ENCODE results near the gene OPN4. TPM values are rescaled to one million over a fixed set of nuclear protein-coding genes. Genes with fewer than 3 reads are reported as not detected.

OPN4 gene
- total and polyA plus RNA-seq, 2 donors (not counting 3 experiments of a cell fraction or from before 2014, with no cell fraction given), result not detected

DNA sequence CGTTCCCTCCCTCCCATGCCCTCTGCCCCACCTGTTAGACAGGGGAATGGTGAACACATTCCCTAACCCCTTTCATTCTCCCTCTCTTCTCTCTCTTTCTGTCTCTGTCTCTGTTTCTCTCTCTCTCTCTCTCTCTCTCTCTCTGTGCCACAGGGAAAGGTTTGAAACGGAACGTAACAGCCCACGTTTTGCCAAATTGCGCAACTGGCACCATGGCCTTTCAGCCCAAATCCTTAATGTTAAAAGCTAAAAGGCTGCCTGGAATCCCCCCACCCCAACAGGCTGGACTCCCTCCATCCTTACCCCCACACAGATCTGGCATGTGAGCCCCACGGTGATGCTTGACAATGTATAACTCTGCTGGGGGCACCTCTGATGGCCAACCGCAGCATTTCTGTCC is 44.8 kb downstream of the OPN4 start:
- Histone ChIP-seq H4K20me1 (replicated peaks; ENCODE audit: control insufficient read depth, extremely low read depth, insufficient read depth, low read length) (no peaks in the 10 kb centered on the region), H3K4me3 (replicated peaks in 1 of 3; ENCODE audit: insufficient read depth in 1 of 3, low read depth in 1 of 3, low read length in 3 of 3) (no peak overlapping the region), H2AFZ (ENCODE audit: low read depth, low read length) (no peak overlapping the region), H3K36me3 (ENCODE audit: control insufficient read depth in 2 of 2, extremely low read depth in 1 of 2, insufficient read depth in 2 of 2, low read length in 2 of 2) (no peaks in the 10 kb centered on the region), H3K79me2 (ENCODE audit: control insufficient read depth, insufficient read depth, low read length) (no peaks in the 10 kb centered on the region), H3K9me3 (replicated peaks; ENCODE audit: control insufficient read depth, insufficient read depth, low read length) (no peaks in the 10 kb centered on the region), H3K4me2 (ENCODE audit: insufficient read depth, low read length) (no peak overlapping the region), H3K27me3 (ENCODE audit: control insufficient read depth in 2 of 2, insufficient read depth in 2 of 2, low read length in 2 of 2) (peaks cover 34 to 67% of the 10 kb centered on the region in 2 experiments), H3K9me1 (replicated peaks; ENCODE audit: control insufficient read depth, extremely low read depth, insufficient read depth, low read length) (no peaks in the 10 kb centered on the region), H3K27ac (ENCODE audit: insufficient read depth, low read depth, low read length) (no peak overlapping the region), H3K9ac (replicated peaks; ENCODE audit: extremely low read depth, insufficient read depth, low read length) (no peak overlapping the region), H3K4me1 (ENCODE audit: control insufficient read depth, extremely low read depth, insufficient read depth, low read length) (no peaks in the 10 kb centered on the region)
- no peak for DNase-seq (ENCODE audit: low read depth, low spot score)
- TF ChIP-seq, protein P1, sequence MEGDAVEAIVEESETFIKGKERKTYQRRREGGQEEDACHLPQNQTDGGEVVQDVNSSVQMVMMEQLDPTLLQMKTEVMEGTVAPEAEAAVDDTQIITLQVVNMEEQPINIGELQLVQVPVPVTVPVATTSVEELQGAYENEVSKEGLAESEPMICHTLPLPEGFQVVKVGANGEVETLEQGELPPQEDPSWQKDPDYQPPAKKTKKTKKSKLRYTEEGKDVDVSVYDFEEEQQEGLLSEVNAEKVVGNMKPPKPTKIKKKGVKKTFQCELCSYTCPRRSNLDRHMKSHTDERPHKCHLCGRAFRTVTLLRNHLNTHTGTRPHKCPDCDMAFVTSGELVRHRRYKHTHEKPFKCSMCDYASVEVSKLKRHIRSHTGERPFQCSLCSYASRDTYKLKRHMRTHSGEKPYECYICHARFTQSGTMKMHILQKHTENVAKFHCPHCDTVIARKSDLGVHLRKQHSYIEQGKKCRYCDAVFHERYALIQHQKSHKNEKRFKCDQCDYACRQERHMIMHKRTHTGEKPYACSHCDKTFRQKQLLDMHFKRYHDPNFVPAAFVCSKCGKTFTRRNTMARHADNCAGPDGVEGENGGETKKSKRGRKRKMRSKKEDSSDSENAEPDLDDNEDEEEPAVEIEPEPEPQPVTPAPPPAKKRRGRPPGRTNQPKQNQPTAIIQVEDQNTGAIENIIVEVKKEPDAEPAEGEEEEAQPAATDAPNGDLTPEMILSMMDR (IDR thresholded peaks at IDR 0.05; ENCODE audit: extremely low read depth in 1 of 2, insufficient read depth in 1 of 2, low read depth in 1 of 2, low read length in 2 of 2), result no peak
- TF ChIP-seq MYC (IDR thresholded peaks at IDR 0.05; ENCODE audit: low read depth, low read length), result no peak
- no peak for TF ChIP-seq EZH2 (IDR thresholded peaks at IDR 0.05; ENCODE audit: borderline replicate concordance, low read depth, low read length, severe bottlenecking)
- TF ChIP-seq JUN (IDR thresholded peaks at IDR 0.05; ENCODE audit: borderline replicate concordance, insufficient read depth, insufficient read length, low read depth), result no peak
- no peak for TF ChIP-seq GATA2 (IDR thresholded peaks at IDR 0.05; ENCODE audit: insufficient read depth, insufficient read length, low read depth, low read length)
- TF ChIP-seq POLR2A (IDR thresholded peaks at IDR 0.05; ENCODE audit: low read depth, low read length), result no peak
- TF ChIP-seq POLR2AphosphoS5 (IDR thresholded peaks at IDR 0.05; ENCODE audit: insufficient read depth, low read depth, low read length), result no peak
- TF ChIP-seq, protein P2, sequence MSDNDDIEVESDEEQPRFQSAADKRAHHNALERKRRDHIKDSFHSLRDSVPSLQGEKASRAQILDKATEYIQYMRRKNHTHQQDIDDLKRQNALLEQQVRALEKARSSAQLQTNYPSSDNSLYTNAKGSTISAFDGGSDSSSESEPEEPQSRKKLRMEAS (IDR thresholded peaks at IDR 0.05; ENCODE audit: insufficient read depth, insufficient read length), result no peak
- no peak for TF ChIP-seq FOS (IDR thresholded peaks at IDR 0.05; ENCODE audit: borderline replicate concordance, insufficient read depth, low read length)
- POLR2A ChIA-PET, result no interaction called here
- no TSS peak for BruUV-seq (replicated peaks)
- no peak for FAIRE-seq
- CTCF ChIA-PET, result interaction anchor here (1.2 to 1.9 kb wide), 3 partner anchors 10 to 200 kb away, joined by 3 to 12 read pairs (median 4); no protein-coding TSS in a partner anchor
- dilution Hi-C loops (cut with MboI; ENCODE audit: extremely low pct_ligation_motif_present, low sequenced_read_pairs) (no loop called here), intact Hi-C loops (cut with micrococcal nuclease) (no loop called here)

Measured in endothelial cell of umbilical vein (primary cell).